HepG2 (cell line): ENCODE results near the gene SULT2A1. TPM values are rescaled to one million over a fixed set of nuclear protein-coding genes. Genes with fewer than 3 reads are reported as not detected.

ENCODE experiments used
- CSRNP1 ChIP-seq: sonication (generic); formaldehyde crosslinking; IDR thresholded peaks from 2 replicates; pipeline ENCODE4 v1.8.1; 2023; ENCODE audit warnings: mild to moderate bottlenecking, missing genetic modification reagents
- DBP ChIP-seq: sonication (generic); formaldehyde crosslinking; IDR thresholded peaks from 2 replicates; pipeline ENCODE4 v1.4.0; 2020; ENCODE audit warnings: missing genetic modification reagents; ENCODE audit errors: not compliant biosample characterization
- DR1 ChIP-seq: sonication (generic); formaldehyde crosslinking; IDR thresholded peaks from 2 replicates; pipeline ENCODE4 v1.8.0; 2021; ENCODE audit warnings: mild to moderate bottlenecking, missing genetic modification reagents, inconsistent platforms
- MLXIP ChIP-seq: sonication (generic); formaldehyde crosslinking; IDR thresholded peaks from 2 replicates; pipeline ENCODE4 v1.9.0; 2021; ENCODE audit warnings: missing genetic modification reagents, borderline replicate concordance
- MTF2 ChIP-seq: sonication (generic); formaldehyde crosslinking; IDR thresholded peaks from 2 replicates; pipeline ENCODE4 v1.5.0; 2020; ENCODE audit warnings: missing genetic modification reagents, borderline replicate concordance
- SRF ChIP-seq: IDR thresholded peaks from 2 replicates; pipeline ENCODE4 v1.6.1; 2011; ENCODE audit warnings: mild to moderate bottlenecking, low read depth, low read length, moderate library complexity
- XBP1 ChIP-seq: sonication (generic); formaldehyde crosslinking; IDR thresholded peaks from 2 replicates; pipeline ENCODE4 v1.5.0; 2020; ENCODE audit warnings: missing genetic modification reagents
- ZFP36 ChIP-seq: fragments of 150-350 bp; IDR thresholded peaks from 2 replicates; pipeline ENCODE4 v1.6.1; 2018; ENCODE audit warnings: borderline replicate concordance, low read length, low read depth; ENCODE audit not compliant: partially characterized antibody
- ZNF546 ChIP-seq: sonication (generic); formaldehyde crosslinking; conservative IDR thresholded peaks from 2 replicates; pipeline ENCODE4 v1.8.1; 2023; ENCODE audit warnings: mild to moderate bottlenecking, missing genetic modification reagents
- ZUFSP ChIP-seq: sonication (generic); formaldehyde crosslinking; IDR thresholded peaks from 2 replicates; pipeline ENCODE4 v1.9.0; 2021; ENCODE audit warnings: missing genetic modification reagents, mild to moderate bottlenecking, borderline replicate concordance
- polyA plus RNA-seq, 8 experiments: library from polyadenylated mRNA; depleted of rRNA in 3 of 8; stranded (reverse) in 7 of 8; unstranded in 1 of 8; fragments of >200 nt; fragmentation: Illumina TruSeq in 4 of 8; extraction: Trizol in 4 of 8; gene quantifications; 2 replicates each; pipeline versions ENCODE4 v1.2.1 to v1.2.3, GENCODE V29; 2011 to 2016; ENCODE audit warnings: low read depth in 4 of 8, missing spikeins in 1 of 8, mixed read lengths in 1 of 8; ENCODE audit not compliant: insufficient read depth in 1 of 8
- total RNA-seq, 5 experiments: library from RNA; depleted of rRNA; stranded (reverse); fragments of >200 nt; fragmentation: Illumina TruSeq; extraction: Trizol; gene quantifications; 2 replicates each; pipeline ENCODE4 v1.2.3, GENCODE V29; 2016; ENCODE audit warnings: low read depth in 1 of 5
- TF ChIP-seq, protein P1 (sequence below): IDR thresholded peaks from 2 replicates; pipeline ENCODE4 v1.4.0; 2020; ENCODE audit warnings: mild to moderate bottlenecking, missing genetic modification reagents

Gene SULT2A1
- total and polyA plus RNA-seq, 2 of the 13 experiments (the other 11 are each of a cell fraction or from before 2014, with no cell fraction given): 137 to 193 TPM

- no peak for TF ChIP-seq ZFP36
- TF ChIP-seq ZNF546 (CRISPR knock-in tag): no peak
- no peak for TF ChIP-seq ZUFSP (CRISPR knock-in tag)
- TF ChIP-seq XBP1 (CRISPR knock-in tag): no peak
- no peak for TF ChIP-seq DBP
- TF ChIP-seq, protein P1, sequence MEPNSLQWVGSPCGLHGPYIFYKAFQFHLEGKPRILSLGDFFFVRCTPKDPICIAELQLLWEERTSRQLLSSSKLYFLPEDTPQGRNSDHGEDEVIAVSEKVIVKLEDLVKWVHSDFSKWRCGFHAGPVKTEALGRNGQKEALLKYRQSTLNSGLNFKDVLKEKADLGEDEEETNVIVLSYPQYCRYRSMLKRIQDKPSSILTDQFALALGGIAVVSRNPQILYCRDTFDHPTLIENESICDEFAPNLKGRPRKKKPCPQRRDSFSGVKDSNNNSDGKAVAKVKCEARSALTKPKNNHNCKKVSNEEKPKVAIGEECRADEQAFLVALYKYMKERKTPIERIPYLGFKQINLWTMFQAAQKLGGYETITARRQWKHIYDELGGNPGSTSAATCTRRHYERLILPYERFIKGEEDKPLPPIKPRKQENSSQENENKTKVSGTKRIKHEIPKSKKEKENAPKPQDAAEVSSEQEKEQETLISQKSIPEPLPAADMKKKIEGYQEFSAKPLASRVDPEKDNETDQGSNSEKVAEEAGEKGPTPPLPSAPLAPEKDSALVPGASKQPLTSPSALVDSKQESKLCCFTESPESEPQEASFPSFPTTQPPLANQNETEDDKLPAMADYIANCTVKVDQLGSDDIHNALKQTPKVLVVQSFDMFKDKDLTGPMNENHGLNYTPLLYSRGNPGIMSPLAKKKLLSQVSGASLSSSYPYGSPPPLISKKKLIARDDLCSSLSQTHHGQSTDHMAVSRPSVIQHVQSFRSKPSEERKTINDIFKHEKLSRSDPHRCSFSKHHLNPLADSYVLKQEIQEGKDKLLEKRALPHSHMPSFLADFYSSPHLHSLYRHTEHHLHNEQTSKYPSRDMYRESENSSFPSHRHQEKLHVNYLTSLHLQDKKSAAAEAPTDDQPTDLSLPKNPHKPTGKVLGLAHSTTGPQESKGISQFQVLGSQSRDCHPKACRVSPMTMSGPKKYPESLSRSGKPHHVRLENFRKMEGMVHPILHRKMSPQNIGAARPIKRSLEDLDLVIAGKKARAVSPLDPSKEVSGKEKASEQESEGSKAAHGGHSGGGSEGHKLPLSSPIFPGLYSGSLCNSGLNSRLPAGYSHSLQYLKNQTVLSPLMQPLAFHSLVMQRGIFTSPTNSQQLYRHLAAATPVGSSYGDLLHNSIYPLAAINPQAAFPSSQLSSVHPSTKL (CRISPR knock-in tag): peak; percentile 93
- TF ChIP-seq MLXIP (CRISPR knock-in tag): no peak
- TF ChIP-seq MTF2 (CRISPR knock-in tag): no peak
- TF ChIP-seq CSRNP1 (CRISPR knock-in tag): peak; percentile 48; the same call in 1 of the 2 replicates
- TF ChIP-seq SRF: no peak; the same call in 1 of the 2 replicates
- no peak for TF ChIP-seq DR1 (CRISPR knock-in tag)
Measured at GRCh38 chr19:47886010-47886559, at the start of gene SULT2A1 (continued).
